Measurements from ENCODE around the gene BCL7C.
"Not testable (repeated sequence)": the region's sequence is repeated elsewhere in the genome, so short reads cannot be mapped to it uniquely, and the experiment has no call there.

BCL7C gene

GRCh38 chr16:30894540-30895368 lies 877 bp upstream of the BCL7C start:
- peak; percentile 11 for DNase-seq

GRCh38 chr16:30893417-30893743 lies 497 bp downstream of the BCL7C start:
- peak; percentile 10 for DNase-seq

- no peak for DNase-seq
Observed at GRCh38 chr16:30892670-30893416, 1.0 kb downstream of the BCL7C start.

- DNase-seq, result not testable (repeated sequence)
Observed at GRCh38 chr16:30891043-30891823, 2.6 kb downstream of the BCL7C start.

GRCh38 chr16:30889721-30890120 lies 4.2 kb downstream of the BCL7C start:
- no peak for DNase-seq

GRCh38 chr16:30888856-30889499 lies 4.9 kb downstream of the BCL7C start:
- DNase-seq, result no peak

- DNase-seq, result no peak
Observed at GRCh38 chr16:30887927-30888326, 6.0 kb downstream of the BCL7C start.

- no peak for DNase-seq
Observed at GRCh38 chr16:30886145-30886544, 7.7 kb downstream of the BCL7C start.

- DNase-seq, result no peak
Observed at GRCh38 chr16:30885196-30885595, 8.7 kb downstream of the BCL7C start.

GRCh38 chr16:30884760-30885159 lies 9.1 kb downstream of the BCL7C start:
- DNase-seq, result no peak

- DNase-seq, result no peak
Observed at GRCh38 chr16:30882429-30883310, 11.2 kb downstream of the BCL7C start.

GRCh38 chr16:30876867-30877266 lies 17.0 kb downstream of the BCL7C start:
- no peak for DNase-seq

- DNase-seq, result peak; percentile 31
Observed at GRCh38 chr16:30875871-30876801, 17.7 kb downstream of the BCL7C start.

GRCh38 chr16:30874821-30875717 lies 18.8 kb downstream of the BCL7C start:
- peak; percentile 82 for DNase-seq

- no peak for DNase-seq
Observed at GRCh38 chr16:30874244-30874820, 19.5 kb downstream of the BCL7C start.

- DNase-seq, result no peak
Observed at GRCh38 chr16:30870904-30871303, 23.0 kb downstream of the BCL7C start.

GRCh38 chr16:30867747-30868146 lies 26.1 kb downstream of the BCL7C start:
- no peak for DNase-seq

GRCh38 chr16:30866031-30866430 lies 27.8 kb downstream of the BCL7C start:
- DNase-seq, result no peak

GRCh38 chr16:30863178-30863577 lies 30.7 kb downstream of the BCL7C start:
- DNase-seq, result not testable (repeated sequence)
